ENCODE results near the gene FGFR2. TPM values are rescaled to one million over a fixed set of nuclear protein-coding genes. Genes with fewer than 3 reads are reported as not detected.
A peak's percentile ranks its signal among the peaks of the same experiment; 100 is the strongest.

The FGFR2 gene
- total and polyA plus RNA-seq, 9 of the 15 experiments (the other 6 are each of a cell fraction or from before 2014, with no cell fraction given): 0.20 TPM; not detected in 8

GRCh38 chr10:121608469-121609190 lies 10.4 kb upstream of the FGFR2 start (continued):
- TF ChIP-seq REST (IDR thresholded peaks at IDR 0.05; ENCODE audit: borderline replicate concordance): peak; percentile 31; the same call in 1 of the 2 replicates
- TF ChIP-seq REST (CRISPR knock-in tag; IDR thresholded peaks at IDR 0.05; ENCODE audit: low read depth): no peak
- TF ChIP-seq CXXC5 (CRISPR knock-in tag; IDR thresholded peaks at IDR 0.05): peak; percentile 29; the same call in 1 of the 2 replicates
- peak; percentile 33 to 43; a peak in 3 of 4 replicates for TF ChIP-seq NRF1 (conservative IDR thresholded peaks at IDR 0.05 in 1 of 2, IDR thresholded peaks at IDR 0.05 in 1 of 2)
- peak; percentile 16 to 61; a peak in 3 of 4 replicates for TF ChIP-seq RAD21 (CRISPR knock-in tag; conservative IDR thresholded peaks at IDR 0.05 in 1 of 2, IDR thresholded peaks at IDR 0.05 in 1 of 2)
- TF ChIP-seq VEZF1 (CRISPR knock-in tag; IDR thresholded peaks at IDR 0.05): peak; percentile 95
- TF ChIP-seq PCBP1 (IDR thresholded peaks at IDR 0.05; ENCODE audit: low read depth, low read length, poor library complexity, severe bottlenecking): peak; percentile 40
